Measurements from ENCODE around the gene VGLL4.

VGLL4 gene

GRCh38 chr3:11616551-11616950 lies 27.2 kb downstream of the VGLL4 start:
- ChIA-PET POLR2A (no interaction called here), CTCF (no interaction called here)
- DNase-seq (ENCODE audit: extremely low spot score): no peak
- TF ChIP-seq SP1 (IDR thresholded peaks at IDR 0.05): no peak
- TF ChIP-seq NFRKB (IDR thresholded peaks at IDR 0.05): no peak
- TF ChIP-seq TARDBP (IDR thresholded peaks at IDR 0.05): no peak
- no peak for TF ChIP-seq FOXK2 (IDR thresholded peaks at IDR 0.05)
- TF ChIP-seq HDGF (IDR thresholded peaks at IDR 0.05; ENCODE audit: borderline replicate concordance): no peak
- no peak for TF ChIP-seq ZNF384 (IDR thresholded peaks at IDR 0.05)
- no peak for TF ChIP-seq FOXA1 (IDR thresholded peaks at IDR 0.05)
- TF ChIP-seq LEF1 (IDR thresholded peaks at IDR 0.05; ENCODE audit: borderline replicate concordance): no peak
- TF ChIP-seq, protein P1, sequence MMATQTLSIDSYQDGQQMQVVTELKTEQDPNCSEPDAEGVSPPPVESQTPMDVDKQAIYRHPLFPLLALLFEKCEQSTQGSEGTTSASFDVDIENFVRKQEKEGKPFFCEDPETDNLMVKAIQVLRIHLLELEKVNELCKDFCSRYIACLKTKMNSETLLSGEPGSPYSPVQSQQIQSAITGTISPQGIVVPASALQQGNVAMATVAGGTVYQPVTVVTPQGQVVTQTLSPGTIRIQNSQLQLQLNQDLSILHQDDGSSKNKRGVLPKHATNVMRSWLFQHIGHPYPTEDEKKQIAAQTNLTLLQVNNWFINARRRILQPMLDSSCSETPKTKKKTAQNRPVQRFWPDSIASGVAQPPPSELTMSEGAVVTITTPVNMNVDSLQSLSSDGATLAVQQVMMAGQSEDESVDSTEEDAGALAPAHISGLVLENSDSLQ (IDR thresholded peaks at IDR 0.05): no peak
- TF ChIP-seq L3MBTL2 (conservative IDR thresholded peaks at IDR 0.05): no peak
- TF ChIP-seq SUZ12 (IDR thresholded peaks at IDR 0.05): no peak
- TF ChIP-seq CTBP1 (IDR thresholded peaks at IDR 0.05; ENCODE audit: borderline replicate concordance): no peak
- no peak for TF ChIP-seq ARNT (IDR thresholded peaks at IDR 0.05)
- no peak for TF ChIP-seq BHLHE40 (IDR thresholded peaks at IDR 0.05; ENCODE audit: borderline replicate concordance)
- no peak for TF ChIP-seq ELF4 (IDR thresholded peaks at IDR 0.05)
- no peak for TF ChIP-seq FOXM1 (IDR thresholded peaks at IDR 0.05; ENCODE audit: borderline replicate concordance)

- ChIA-PET CTCF (no interaction called here), POLR2A (no interaction called here)
- DNase-seq (ENCODE audit: extremely low spot score): no peak
- TF ChIP-seq TARDBP (IDR thresholded peaks at IDR 0.05) (no peak), L3MBTL2 (conservative IDR thresholded peaks at IDR 0.05) (no peak), ZNF384 (IDR thresholded peaks at IDR 0.05) (no peak), FOXM1 (IDR thresholded peaks at IDR 0.05; ENCODE audit: borderline replicate concordance) (no peak), NFRKB (IDR thresholded peaks at IDR 0.05) (no peak)
Observed at GRCh38 chr3:11613851-11614487, 29.7 kb downstream of the VGLL4 start.

DNA sequence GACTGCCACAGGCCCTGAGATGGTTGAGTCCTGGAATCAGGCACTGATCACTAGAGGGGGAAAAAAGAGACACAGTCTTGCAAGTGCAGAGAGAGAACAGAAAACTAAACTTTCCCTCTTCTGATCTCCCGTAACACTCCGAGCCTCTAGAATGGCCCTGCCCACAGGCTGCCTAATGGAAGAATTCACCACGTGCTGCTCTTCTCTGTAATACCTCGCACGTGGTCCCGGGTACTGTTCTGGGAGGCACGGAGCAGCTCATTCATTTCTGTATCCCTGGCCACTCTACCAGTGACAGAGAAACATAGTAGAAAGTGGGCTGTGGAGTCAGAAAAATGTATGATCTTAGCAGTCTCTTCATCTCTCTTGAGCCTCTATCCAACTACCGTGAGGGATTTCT lies 30.4 kb downstream of the VGLL4 start:
- ChIA-PET CTCF (no interaction called here), POLR2A (no interaction called here)
- no peak for DNase-seq (ENCODE audit: extremely low spot score)
- TF ChIP-seq, protein P1 (IDR thresholded peaks at IDR 0.05): no peak
- no peak for TF ChIP-seq L3MBTL2 (conservative IDR thresholded peaks at IDR 0.05)
- no peak for TF ChIP-seq TARDBP (IDR thresholded peaks at IDR 0.05)
- no peak for TF ChIP-seq FOXA1 (IDR thresholded peaks at IDR 0.05)
- TF ChIP-seq FOXK2 (IDR thresholded peaks at IDR 0.05): no peak
- no peak for TF ChIP-seq SP1 (IDR thresholded peaks at IDR 0.05)

DNA sequence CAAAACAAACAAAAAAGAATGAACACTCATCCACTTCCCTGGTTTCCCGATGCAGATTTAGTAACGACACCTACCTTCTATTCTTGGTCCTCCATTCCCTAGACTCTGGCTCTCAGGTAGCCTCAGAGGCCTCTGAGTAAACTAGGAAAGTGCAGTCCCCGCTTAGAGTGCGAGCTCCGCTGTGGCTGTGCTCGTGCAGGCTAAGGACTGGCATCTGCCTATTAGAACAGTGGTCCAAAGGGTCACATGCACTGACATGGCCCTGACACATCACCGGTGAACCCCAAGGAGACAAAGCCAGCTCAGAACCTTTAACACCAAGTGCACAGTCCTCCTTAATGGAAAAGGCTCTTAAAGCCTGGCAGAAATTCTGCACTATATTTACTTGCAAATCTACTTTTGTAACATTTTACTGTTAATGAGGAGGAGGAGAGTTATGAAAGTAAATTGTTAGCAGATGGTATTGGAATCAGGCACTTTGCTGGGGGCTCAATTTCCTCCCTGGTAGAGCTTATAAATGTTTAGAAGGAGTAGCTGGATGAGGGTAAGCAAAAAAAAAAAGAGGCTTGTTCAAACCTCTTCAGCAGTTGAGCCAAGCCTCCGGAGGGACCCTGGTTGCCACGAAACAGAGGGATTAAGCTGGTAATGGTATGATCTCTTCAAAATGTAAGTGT lies 31.1 kb downstream of the VGLL4 start:
- no peak for DNase-seq (ENCODE audit: extremely low spot score)
- POLR2A ChIA-PET: no interaction called here
- TF ChIP-seq ZNF384 (IDR thresholded peaks at IDR 0.05) (no peak), SP1 (IDR thresholded peaks at IDR 0.05) (no peak), TARDBP (IDR thresholded peaks at IDR 0.05) (no peak), ELF4 (IDR thresholded peaks at IDR 0.05) (no peak), FOXK2 (IDR thresholded peaks at IDR 0.05) (no peak), ARNT (IDR thresholded peaks at IDR 0.05) (no peak), HDGF (IDR thresholded peaks at IDR 0.05; ENCODE audit: borderline replicate concordance) (no peak), LEF1 (IDR thresholded peaks at IDR 0.05; ENCODE audit: borderline replicate concordance) (no peak), CTBP1 (IDR thresholded peaks at IDR 0.05; ENCODE audit: borderline replicate concordance) (no peak), NFRKB (IDR thresholded peaks at IDR 0.05) (no peak), SUZ12 (IDR thresholded peaks at IDR 0.05) (no peak), BHLHE40 (IDR thresholded peaks at IDR 0.05; ENCODE audit: borderline replicate concordance) (no peak), FOXA1 (IDR thresholded peaks at IDR 0.05) (no peak), FOXM1 (IDR thresholded peaks at IDR 0.05; ENCODE audit: borderline replicate concordance) (no peak)
- TF ChIP-seq, protein P1 (IDR thresholded peaks at IDR 0.05): no peak
- CTCF ChIA-PET: no interaction called here

- TF ChIP-seq TARDBP (IDR thresholded peaks at IDR 0.05) (no peak), LEF1 (IDR thresholded peaks at IDR 0.05; ENCODE audit: borderline replicate concordance) (no peak), BHLHE40 (IDR thresholded peaks at IDR 0.05; ENCODE audit: borderline replicate concordance) (no peak), CTBP1 (IDR thresholded peaks at IDR 0.05; ENCODE audit: borderline replicate concordance) (no peak), SP1 (IDR thresholded peaks at IDR 0.05) (no peak), ARNT (IDR thresholded peaks at IDR 0.05) (no peak), HDGF (IDR thresholded peaks at IDR 0.05; ENCODE audit: borderline replicate concordance) (no peak), FOXK2 (IDR thresholded peaks at IDR 0.05) (no peak), ELF4 (IDR thresholded peaks at IDR 0.05) (no peak), FOXM1 (IDR thresholded peaks at IDR 0.05; ENCODE audit: borderline replicate concordance) (no peak), L3MBTL2 (conservative IDR thresholded peaks at IDR 0.05) (no peak), ZNF384 (IDR thresholded peaks at IDR 0.05) (no peak), NFRKB (IDR thresholded peaks at IDR 0.05) (no peak), FOXA1 (IDR thresholded peaks at IDR 0.05) (no peak)
- TF ChIP-seq, protein P1 (IDR thresholded peaks at IDR 0.05): no peak
- DNase-seq (ENCODE audit: extremely low spot score): no peak
- ChIA-PET POLR2A (interaction anchor here (0.6 kb wide), 1 partner anchor 462 kb away, joined by 3 read pairs; no protein-coding TSS in a partner anchor), CTCF (interaction anchor here (1.0 kb wide), 1 partner anchor 8 kb away, joined by 3 read pairs; no protein-coding TSS in a partner anchor)
Observed at GRCh38 chr3:11611341-11611799, 32.3 kb downstream of the VGLL4 start.
